Body of pancreas (tissue), 4 donors: ENCODE data around the gene LRRFIP2.

Experiments
- POLR2A ChIP-seq, 3 donors: fragments of 450-650 bp; IDR thresholded peaks; one replicate each; pipeline ENCODE4 v1.6.1; 2016; ENCODE audit warnings: antibody characterized with exemption in 3 of 3, mild to moderate bottlenecking in 2 of 3
- TF ChIP-seq, protein P1 (sequence below), 7 experiments: fragments of 450-650 bp in 4 of 7; fragments of 200-600 bp in 3 of 7; sonication (generic) in 3 of 7; IDR thresholded peaks; one replicate each; pipeline ENCODE4 v1.5.1; 2016 to 2019; ENCODE audit warnings: antibody characterized with exemption in 7 of 7

DNA sequence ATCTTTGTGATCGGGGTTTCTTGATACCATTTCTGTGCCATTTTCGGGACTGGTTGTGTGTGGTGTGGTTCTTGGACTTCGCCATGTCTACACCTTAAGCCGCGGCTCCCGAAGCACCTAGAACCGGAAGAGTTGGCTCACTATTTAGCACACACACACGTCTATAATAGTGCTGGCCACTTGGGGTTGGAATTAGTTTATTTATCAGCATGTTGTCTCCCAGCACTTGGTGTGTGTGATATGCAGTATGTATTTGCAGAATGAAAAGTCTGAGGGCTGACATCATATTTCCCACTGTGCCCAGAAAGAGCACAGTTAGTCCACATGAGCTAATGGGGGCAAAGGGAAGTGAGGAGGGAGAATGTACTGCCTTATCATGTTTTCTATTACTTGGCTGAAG lies 157.5 kb downstream of the LRRFIP2 start:
- TF ChIP-seq, protein P1, sequence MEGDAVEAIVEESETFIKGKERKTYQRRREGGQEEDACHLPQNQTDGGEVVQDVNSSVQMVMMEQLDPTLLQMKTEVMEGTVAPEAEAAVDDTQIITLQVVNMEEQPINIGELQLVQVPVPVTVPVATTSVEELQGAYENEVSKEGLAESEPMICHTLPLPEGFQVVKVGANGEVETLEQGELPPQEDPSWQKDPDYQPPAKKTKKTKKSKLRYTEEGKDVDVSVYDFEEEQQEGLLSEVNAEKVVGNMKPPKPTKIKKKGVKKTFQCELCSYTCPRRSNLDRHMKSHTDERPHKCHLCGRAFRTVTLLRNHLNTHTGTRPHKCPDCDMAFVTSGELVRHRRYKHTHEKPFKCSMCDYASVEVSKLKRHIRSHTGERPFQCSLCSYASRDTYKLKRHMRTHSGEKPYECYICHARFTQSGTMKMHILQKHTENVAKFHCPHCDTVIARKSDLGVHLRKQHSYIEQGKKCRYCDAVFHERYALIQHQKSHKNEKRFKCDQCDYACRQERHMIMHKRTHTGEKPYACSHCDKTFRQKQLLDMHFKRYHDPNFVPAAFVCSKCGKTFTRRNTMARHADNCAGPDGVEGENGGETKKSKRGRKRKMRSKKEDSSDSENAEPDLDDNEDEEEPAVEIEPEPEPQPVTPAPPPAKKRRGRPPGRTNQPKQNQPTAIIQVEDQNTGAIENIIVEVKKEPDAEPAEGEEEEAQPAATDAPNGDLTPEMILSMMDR (IDR thresholded peaks at IDR 0.05) = no peak
- no peak for TF ChIP-seq POLR2A (IDR thresholded peaks at IDR 0.05)
